NCI-H510A (cell line): Measurements from ENCODE around the gene TAS2R4.
"Not testable (repeated sequence)": the region's sequence is repeated elsewhere in the genome, so short reads cannot be mapped to it uniquely, and the experiment has no call there.

Source experiments
- DNase-seq: peaks from one replicate; lab custom pipeline; 2025; lab: John Stamatoyannopoulos, UW

Gene TAS2R4, protein sequence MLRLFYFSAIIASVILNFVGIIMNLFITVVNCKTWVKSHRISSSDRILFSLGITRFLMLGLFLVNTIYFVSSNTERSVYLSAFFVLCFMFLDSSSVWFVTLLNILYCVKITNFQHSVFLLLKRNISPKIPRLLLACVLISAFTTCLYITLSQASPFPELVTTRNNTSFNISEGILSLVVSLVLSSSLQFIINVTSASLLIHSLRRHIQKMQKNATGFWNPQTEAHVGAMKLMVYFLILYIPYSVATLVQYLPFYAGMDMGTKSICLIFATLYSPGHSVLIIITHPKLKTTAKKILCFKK

DNA sequence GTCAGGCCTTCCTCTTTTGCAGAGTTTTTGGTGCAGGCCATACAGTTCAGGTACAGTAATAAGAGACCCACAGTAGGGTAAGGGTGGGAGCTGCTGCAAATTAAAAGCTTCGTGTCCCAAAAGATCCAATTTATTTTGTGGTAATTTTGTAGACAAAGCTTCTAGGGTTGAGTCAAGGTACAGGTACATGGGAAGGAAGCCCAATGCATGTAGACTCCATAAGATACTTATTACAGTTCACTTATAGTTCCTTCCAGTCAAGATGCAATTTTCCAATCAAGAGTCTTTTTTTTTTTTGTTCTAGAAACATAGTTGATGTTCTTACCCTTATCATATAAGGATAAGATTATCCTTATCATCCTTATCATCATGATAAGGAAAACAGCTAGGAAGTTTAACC, at the start of gene TAS2R4:
TSS of gene TAS2R4 (plus strand) at position 301 of the 400 bp plus-strand sequence. CDS start 1,815 bp downstream, outside the sequence.
- no peak for DNase-seq

DNA sequence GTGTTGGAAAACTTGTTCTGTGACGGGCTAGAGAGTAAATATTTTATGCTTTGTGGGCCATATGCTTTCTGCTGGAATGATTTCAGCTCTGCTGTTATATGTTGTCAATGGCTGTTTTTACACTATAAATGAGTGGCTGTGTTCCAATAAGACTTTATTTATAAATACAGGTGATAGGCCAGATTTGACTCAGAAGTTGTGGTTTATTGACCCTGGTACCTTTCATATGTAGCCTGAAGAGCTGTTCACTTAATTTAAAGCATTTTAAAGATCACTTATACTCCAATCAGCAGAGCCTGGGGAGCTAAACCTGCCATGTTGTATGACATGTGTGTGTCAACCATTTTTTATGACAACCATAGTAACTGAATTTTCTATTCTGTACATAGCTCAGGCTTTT, 47.5 kb upstream of the TAS2R4 start:
- DNase-seq: no peak

DNA sequence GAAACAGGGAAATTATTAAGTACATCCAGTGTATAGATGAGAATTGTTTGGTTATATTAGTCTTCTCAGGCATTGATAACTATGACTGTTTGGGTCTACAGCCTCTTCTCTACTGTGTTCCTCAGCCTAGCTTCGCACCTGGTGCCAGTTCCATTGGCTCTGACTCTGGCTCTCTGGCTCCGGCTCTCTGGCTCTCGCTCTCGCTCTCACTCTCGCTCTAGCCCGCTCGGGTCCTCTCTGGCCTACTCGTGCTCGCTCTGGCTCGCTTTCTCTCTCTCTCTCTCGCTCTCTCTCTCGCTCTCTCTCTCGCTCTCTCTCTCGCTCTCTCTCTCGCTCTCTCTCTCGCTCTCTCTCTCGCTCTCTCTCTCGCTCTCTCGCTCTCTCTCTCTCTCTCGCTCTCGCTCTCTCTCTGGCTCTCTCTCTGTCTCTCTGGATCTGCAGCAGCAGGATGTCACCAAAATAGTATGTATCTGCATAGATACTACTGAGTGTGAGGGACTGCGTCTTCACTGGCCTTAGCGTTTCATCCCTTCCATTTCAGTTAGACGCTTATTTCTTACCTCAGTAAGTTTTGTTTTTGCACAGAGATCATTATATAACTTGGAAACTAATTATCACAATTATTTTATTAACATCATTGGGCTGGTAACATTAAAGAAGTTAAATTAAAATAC, 44.9 kb upstream of the TAS2R4 start:
- DNase-seq: no peak

GRCh38 chr7:141737118-141737835, 39.2 kb upstream of the TAS2R4 start:
- peak; percentile 14 for DNase-seq

- peak; percentile 92 for DNase-seq
Measured at GRCh38 chr7:141737836-141738591, 38.5 kb upstream of the TAS2R4 start, which contains the start of gene SSBP1. Gene SSBP1 (plus strand): TSS chr7:141738358. CDS start chr7:141739167, 809 bp downstream.

DNA sequence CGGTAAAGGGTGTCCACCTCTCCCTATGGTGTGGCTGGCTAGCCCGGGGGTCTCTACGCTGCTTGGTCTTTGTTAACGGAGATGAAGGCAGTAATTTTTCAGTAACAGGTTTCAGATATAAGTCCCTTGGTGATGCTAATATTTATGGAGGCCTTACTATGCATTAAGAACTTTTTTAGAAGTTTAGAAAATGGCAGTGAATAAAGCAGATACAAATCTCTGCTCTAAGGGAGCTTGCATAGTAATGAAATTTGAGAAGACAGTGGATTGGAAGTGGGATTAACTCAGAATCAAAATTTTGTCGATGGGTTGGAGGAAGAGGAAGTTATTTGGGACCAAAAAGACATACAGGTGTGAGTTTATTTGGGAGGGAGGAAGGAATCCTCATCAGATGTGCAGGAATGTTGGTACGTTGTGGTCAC, 37.9 kb upstream of the TAS2R4 start:
- DNase-seq: no peak

DNA sequence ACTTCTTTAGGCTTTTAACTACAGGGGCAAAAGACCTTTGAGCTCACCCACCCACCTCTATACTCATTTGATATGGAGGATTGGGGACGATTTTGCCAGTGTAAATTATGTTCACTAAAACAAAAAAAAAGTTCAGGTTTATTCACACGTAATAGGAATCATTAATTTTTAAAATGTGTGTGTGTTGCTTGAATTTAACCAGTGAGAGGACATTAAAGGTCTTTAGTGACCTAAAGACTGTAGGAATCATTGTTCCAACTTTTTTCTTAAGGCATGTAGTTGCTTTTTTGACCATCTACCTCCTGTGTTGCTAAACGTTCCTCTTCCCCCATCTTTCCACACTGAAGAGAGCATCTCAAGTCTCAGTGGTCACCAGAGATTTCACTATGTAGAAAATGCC, 37.2 kb upstream of the TAS2R4 start:
- no peak for DNase-seq

GRCh38 chr7:141742229-141742628, 34.2 kb upstream of the TAS2R4 start:
- DNase-seq: no peak

DNA sequence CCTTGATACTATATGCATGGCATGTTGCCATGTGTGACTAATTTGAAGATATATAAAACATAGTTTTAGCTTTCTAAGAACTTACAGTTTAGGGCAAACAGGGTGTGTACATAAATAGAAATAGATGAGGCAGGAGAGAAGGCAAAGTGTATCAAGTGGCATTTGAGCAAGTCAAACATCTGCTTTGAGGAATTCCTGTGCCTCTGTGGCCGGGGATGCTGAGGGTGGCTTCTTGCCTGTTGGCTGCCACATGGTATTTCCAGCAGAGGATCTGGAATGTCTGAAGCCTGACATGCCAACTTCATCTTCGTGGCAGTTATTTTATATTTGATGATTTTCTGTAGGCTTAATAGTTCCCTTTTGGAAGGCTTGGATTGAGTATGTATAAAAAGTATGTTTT, 32.3 kb upstream of the TAS2R4 start:
- DNase-seq: no peak

GRCh38 chr7:141748396-141748795, 28.1 kb upstream of the TAS2R4 start:
- DNase-seq: no peak

DNA sequence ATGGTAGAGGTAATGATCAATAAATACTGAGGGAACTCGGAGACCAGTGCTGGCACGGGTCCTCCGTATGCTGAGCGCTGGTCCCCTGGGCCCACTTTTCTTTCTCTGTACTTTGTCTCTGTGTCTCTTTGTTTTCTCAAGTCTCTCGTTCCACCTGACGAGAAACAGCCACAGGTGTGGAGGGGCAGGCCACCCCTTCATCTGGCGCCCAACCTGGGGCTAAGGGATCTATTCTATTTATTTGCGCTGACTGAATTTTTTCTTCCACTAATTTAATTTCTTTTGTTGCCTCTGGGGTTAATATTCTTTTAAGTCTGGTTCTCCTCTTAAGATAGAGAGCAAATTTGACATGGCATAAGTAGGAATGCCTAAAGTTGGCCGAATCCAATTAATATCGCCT, 24.6 kb upstream of the TAS2R4 start:
- DNase-seq: peak; percentile 3

GRCh38 chr7:141752634-141753033, 23.8 kb upstream of the TAS2R4 start:
- no peak for DNase-seq

GRCh38 chr7:141754939-141755338, 21.5 kb upstream of the TAS2R4 start:
- DNase-seq: no peak

- no peak for DNase-seq
Measured at GRCh38 chr7:141763797-141764196, 12.7 kb upstream of the TAS2R4 start, which contains the start of gene TAS2R3. Gene TAS2R3 (plus strand): TSS chr7:141764097. CDS start chr7:141764159, 62 bp downstream.

GRCh38 chr7:141770083-141770583, 6.3 kb upstream of the TAS2R4 start:
- DNase-seq: not testable (repeated sequence)

GRCh38 chr7:141785706-141786552, 9.5 kb downstream of the TAS2R4 start:
- DNase-seq: peak; percentile 14

GRCh38 chr7:141788296-141788695, 11.8 kb downstream of the TAS2R4 start:
- DNase-seq: no peak

GRCh38 chr7:141789917-141790316, 13.4 kb downstream of the TAS2R4 start, which contains the start of gene TAS2R5:
Gene TAS2R5 (plus strand): TSS chr7:141790217. CDS start chr7:141790362, 145 bp downstream.
- DNase-seq: no peak

DNA sequence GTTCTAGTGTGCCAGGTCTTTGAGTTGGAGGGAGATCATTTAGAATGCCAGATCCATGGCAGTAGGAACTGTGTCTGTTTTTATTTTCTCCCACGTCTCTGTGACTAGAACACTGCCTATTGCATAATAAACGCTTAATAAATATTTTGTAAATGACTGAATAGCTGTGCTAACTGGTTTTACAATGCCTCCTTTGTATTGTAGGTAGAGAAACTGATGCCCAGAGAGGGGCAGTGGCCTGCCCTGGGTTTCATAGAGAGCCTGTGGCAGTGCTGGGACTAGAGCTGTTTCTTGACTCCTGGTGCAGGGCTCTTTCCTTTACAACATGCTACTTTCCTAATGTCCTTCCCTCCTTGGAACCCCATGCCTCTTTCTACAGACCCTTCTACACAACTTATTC, 16.1 kb downstream of the TAS2R4 start:
- no peak for DNase-seq

GRCh38 chr7:141820067-141820466, 43.6 kb downstream of the TAS2R4 start:
- DNase-seq: no peak

DNA sequence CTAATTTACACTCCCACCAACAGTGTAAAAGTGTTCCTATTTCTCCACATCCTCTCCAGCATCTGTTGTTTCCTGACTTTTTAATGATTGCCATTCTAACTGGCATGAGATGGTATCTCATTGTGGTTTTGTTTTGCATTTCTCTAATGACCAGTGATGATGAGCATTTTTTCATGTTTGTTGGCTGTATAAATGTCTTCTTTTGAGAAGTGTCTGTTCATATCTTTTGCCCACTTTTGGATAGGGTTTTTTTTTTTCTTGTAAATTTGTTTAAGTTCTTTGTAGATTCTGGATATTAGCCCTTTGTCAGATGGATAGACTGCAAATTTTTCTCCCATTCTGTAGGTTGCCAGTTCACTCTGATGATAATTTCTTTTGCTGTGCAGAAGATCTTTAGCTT, 46.0 kb downstream of the TAS2R4 start:
- DNase-seq: not testable (repeated sequence)
